ENCODE data around the gene SLC5A2. TPM values are rescaled to one million over a fixed set of nuclear protein-coding genes. Genes with fewer than 3 reads are reported as not detected.

SLC5A2 gene
- total RNA-seq, 4 donors from 2014 or later: 1.1 to 1.4 TPM; not detected in 2

- Histone ChIP-seq H3K27me3 (no peaks in the 10 kb centered on the region), H3K4me1 (peaks cover 55% of the 10 kb centered on the region), H3K4me3 (no peak overlapping the region), H3K9me3 (no peaks in the 10 kb centered on the region), H3K36me3 (peaks cover 41% of the 10 kb centered on the region), H3K27ac (no peak overlapping the region)
- no peak for DNase-seq (ENCODE audit: low spot score in 2 of 2)
- TF ChIP-seq POLR2A (IDR thresholded peaks at IDR 0.05): no peak
- no peak for TF ChIP-seq EP300 (IDR thresholded peaks at IDR 0.05)
- TF ChIP-seq POLR2AphosphoS5 (IDR thresholded peaks at IDR 0.05): no peak
- 93% methylated on average over 12 of the region's 12 CpGs for WGBS
Measured at GRCh38 chr16:31474773-31475738, 7.9 kb upstream of the SLC5A2 start.

- Histone ChIP-seq H3K27me3 (no peaks in the 10 kb centered on the region), H3K4me3 (peak overlapping the region; percentile 43), H3K27ac (no peak overlapping the region), H3K9me3 (no peaks in the 10 kb centered on the region), H3K36me3 (peaks cover 41% of the 10 kb centered on the region), H3K4me1 (peaks cover 57% of the 10 kb centered on the region)
- DNase-seq (ENCODE audit: low spot score in 2 of 2): no peak
- WGBS: 60% methylated on average over 11 of the region's 26 CpGs
- no peak for TF ChIP-seq POLR2AphosphoS5 (IDR thresholded peaks at IDR 0.05)
- TF ChIP-seq POLR2A (IDR thresholded peaks at IDR 0.05): no peak
- TF ChIP-seq EP300 (IDR thresholded peaks at IDR 0.05): no peak
- TF ChIP-seq CTCF (IDR thresholded peaks at IDR 0.05): no peak
Measured at GRCh38 chr16:31475946-31476302, 7.0 kb upstream of the SLC5A2 start.

- TF ChIP-seq POLR2A (IDR thresholded peaks at IDR 0.05) (no peak), POLR2AphosphoS5 (IDR thresholded peaks at IDR 0.05) (no peak), EP300 (IDR thresholded peaks at IDR 0.05) (no peak), CTCF (IDR thresholded peaks at IDR 0.05) (no peak)
- Histone ChIP-seq H3K27ac (peak overlapping the region; percentile 39), H3K4me3 (peak overlapping the region; percentile 43), H3K4me1 (peaks cover 52% of the 10 kb centered on the region), H3K9me3 (no peaks in the 10 kb centered on the region), H3K27me3 (no peaks in the 10 kb centered on the region), H3K36me3 (peaks cover 41% of the 10 kb centered on the region)
- 35% methylated on average over 40 of the region's 68 CpGs for WGBS
- DNase-seq (ENCODE audit: low spot score in 2 of 2): peak; percentile 88 to 91
Measured at GRCh38 chr16:31476303-31477219, 6.4 kb upstream of the SLC5A2 start.

GRCh38 chr16:31477220-31478216 is 5.4 kb upstream of the SLC5A2 start:
- peaks cover 42% of the 10 kb centered on the region for H3K4me1 ChIP-seq
- peak in 1 of 2 donors; percentile 78 for DNase-seq (ENCODE audit: low spot score in 2 of 2)
- H3K4me3 ChIP-seq: peak overlapping the region; percentile 43
- peaks cover 41% of the 10 kb centered on the region for H3K36me3 ChIP-seq
- no peaks in the 10 kb centered on the region for H3K27me3 ChIP-seq
- H3K9me3 ChIP-seq: no peaks in the 10 kb centered on the region
- TF ChIP-seq POLR2A (IDR thresholded peaks at IDR 0.05) (no peak), EP300 (IDR thresholded peaks at IDR 0.05) (no peak), CTCF (IDR thresholded peaks at IDR 0.05) (no peak), POLR2AphosphoS5 (IDR thresholded peaks at IDR 0.05) (peak in 1 of 3 donors; percentile 41)
- WGBS: 63% methylated on average over 48 of the region's 67 CpGs
- peak overlapping the region; percentile 19 for H3K27ac ChIP-seq

GRCh38 chr16:31478956-31479355 is 4.0 kb upstream of the SLC5A2 start:
- no peak for TF ChIP-seq POLR2AphosphoS5 (IDR thresholded peaks at IDR 0.05)
- TF ChIP-seq POLR2A (IDR thresholded peaks at IDR 0.05): no peak
- TF ChIP-seq CTCF (IDR thresholded peaks at IDR 0.05): no peak
- TF ChIP-seq EP300 (IDR thresholded peaks at IDR 0.05): no peak
- no peak for DNase-seq (ENCODE audit: low spot score in 2 of 2)
- no peak overlapping the region for H3K27ac ChIP-seq
- no peaks in the 10 kb centered on the region for H3K27me3 ChIP-seq
- peaks cover 39% of the 10 kb centered on the region for H3K36me3 ChIP-seq
- 100% methylated on average over 2 of the region's 3 CpGs for WGBS
- H3K4me1 ChIP-seq: peaks cover 32% of the 10 kb centered on the region
- H3K4me3 ChIP-seq: no peak overlapping the region
- no peaks in the 10 kb centered on the region for H3K9me3 ChIP-seq
